GM12878 (cell line): Measurements from ENCODE around the gene TAX1BP1. TPM values are rescaled to one million over a fixed set of nuclear protein-coding genes. Genes with fewer than 3 reads are reported as not detected.

Source experiments
- ATAC-seq: fragments of 200-7000 bp; cut with Tn5 transposase; 3 replicates; pipeline ENCODE4 v1.9.1; 2020; ENCODE audit warnings: mild to moderate bottlenecking, moderate library complexity
- BruUV-seq: library from RNA; stranded (reverse); fragments of 400-500 nt; replicated peaks from 2 replicates; lab custom pipeline; 2021; lab: Mats Ljungman, UMichigan
- CTCF ChIA-PET: fragments of 300-600 bp; sonication (Branson Sonifier 250); formaldehyde crosslinking; extraction: SDS; loops from one replicate; lab custom pipeline; 2021; ENCODE audit warnings: inconsistent platforms; lab: Yijun Ruan, JAX
- POLR2A ChIA-PET: fragments of 350-600 bp; formaldehyde crosslinking; extraction: SDS; loops from one replicate; lab custom pipeline; 2021; ENCODE audit warnings: inconsistent platforms; lab: Charles Lee
- RAD21 ChIA-PET: fragments of 300-600 bp; sonication (Branson Sonifier 250); formaldehyde crosslinking; loops from one replicate; lab custom pipeline; 2023; ENCODE audit warnings: antibody characterized with exemption; ENCODE audit not compliant: unreplicated experiment; lab: Charles Lee
- SMC1A ChIA-PET: fragments of 300-600 bp; sonication (Branson Sonifier 250); formaldehyde crosslinking; loops from one replicate; lab custom pipeline; 2023; ENCODE audit not compliant: unreplicated experiment, uncharacterized antibody; lab: Charles Lee
- DNase-seq: peaks from one replicate; pipeline ENCODE4 v3.0.0-alpha.2; 2011; ENCODE audit warnings: low read depth, low spot score
- FAIRE-seq: peaks from 3 replicates; lab custom pipeline; 2011; peaks lifted over from hg19 to GRCh38; lab: Jason Lieb, UNC
- H2AFZ ChIP-seq: 2 replicates; pipeline ENCODE4 v1.6.0; 2011; ENCODE audit warnings: low read depth, low read length, control low read depth; ENCODE audit not compliant: control insufficient read depth
- H3K27ac ChIP-seq: 2 replicates; pipeline ENCODE4 v1.5.1; 2011; ENCODE audit warnings: control low read depth; ENCODE audit not compliant: control insufficient read depth, insufficient read depth
- H3K27me3 ChIP-seq, 2 experiments: replicated peaks in 1 of 2; 2 replicates each; pipeline versions ENCODE4 v1.6.0 to v1.6.1; 2011; ENCODE audit warnings: low read length in 1 of 2; ENCODE audit not compliant: control insufficient read depth in 2 of 2, insufficient read depth in 2 of 2
- H3K36me3 ChIP-seq, 2 experiments: 2 replicates each; pipeline ENCODE4 v1.5.1; 2011; ENCODE audit warnings: low read length in 1 of 2; ENCODE audit not compliant: control insufficient read depth in 2 of 2, insufficient read depth in 2 of 2
- H3K4me1 ChIP-seq: 2 replicates; pipeline ENCODE4 v1.6.1; 2011; ENCODE audit warnings: mild to moderate bottlenecking, low read length, moderate library complexity, mixed read lengths; ENCODE audit not compliant: control insufficient read depth, insufficient read depth
- H3K4me2 ChIP-seq: 2 replicates; pipeline ENCODE4 v1.6.0; 2011; ENCODE audit warnings: control low read depth; ENCODE audit not compliant: control insufficient read depth, insufficient read depth
- H3K4me3 ChIP-seq: fragments of 200-600 bp; sonication (generic); 2 replicates; pipeline ENCODE4 v1.5.1; 2016
- H3K79me2 ChIP-seq: 2 replicates; pipeline ENCODE4 v1.6.0; 2011; ENCODE audit warnings: low read length; ENCODE audit not compliant: control insufficient read depth, insufficient read depth
- H3K9ac ChIP-seq: 2 replicates; pipeline ENCODE4 v1.8.0; 2011; ENCODE audit warnings: low read length, control low read depth, mixed read lengths; ENCODE audit not compliant: control insufficient read depth, insufficient read depth
- H3K9me3 ChIP-seq: replicated peaks from 3 replicates; pipeline ENCODE4 v1.5.1; 2011; ENCODE audit warnings: mild to moderate bottlenecking, low read length; ENCODE audit not compliant: control insufficient read depth, insufficient read depth
- H4K20me1 ChIP-seq: 2 replicates; pipeline ENCODE4 v1.6.0; 2011; ENCODE audit not compliant: control insufficient read depth, insufficient read depth
- BCL11A ChIP-seq: IDR thresholded peaks from 2 replicates; pipeline ENCODE4 v1.6.1; 2011; ENCODE audit warnings: low read depth, low read length
- CREM ChIP-seq: IDR thresholded peaks from 2 replicates; pipeline ENCODE4 v1.6.1; 2014; ENCODE audit warnings: antibody characterized with exemption, low read depth
- NFYB ChIP-seq: IDR thresholded peaks from 2 replicates; pipeline ENCODE4 v1.6.1; 2011; ENCODE audit warnings: low read depth, mild to moderate bottlenecking, low read length, improper control_type of control experiment, moderate library complexity; ENCODE audit not compliant: insufficient read depth
- ZBTB4 ChIP-seq: fragments of 450-650 bp; formaldehyde crosslinking; IDR thresholded peaks from 2 replicates; pipeline ENCODE4 v1.4.0; 2022; ENCODE audit warnings: mild to moderate bottlenecking, moderate library complexity
- WGBS: methylation state at CpG from one replicate; pipeline ENCODE4 v1.1.6; 2016; ENCODE audit warnings: low lambda C conversion rate; ENCODE audit not compliant: insufficient replicate concordance, insufficient coverage; ENCODE audit errors: missing lambda C conversion rate; 5-methylcytosine and 5-hydroxymethylcytosine counted together
- in situ Hi-C: fragments of 300-500 bp; cut with MboI; formaldehyde crosslinking; loops from 9 replicates; pipeline ENCODE4 v1.14.3; 2018; ENCODE audit warnings: mixed read lengths
- intact Hi-C: fragments of 100-400 bp; cut with micrococcal nuclease; formaldehyde crosslinking; loops from one replicate; pipeline ENCODE4 v1.14.2; 2022; ENCODE audit not compliant: unreplicated experiment
- polyA plus RNA-seq, 11 experiments: library from polyadenylated mRNA; depleted of rRNA in 4 of 11; unstranded in 6 of 11; stranded (reverse) in 5 of 11; fragments of >200 nt; fragmentation: Nextera tagmentation in 4 of 11; fragmentation: Illumina TruSeq in 1 of 11; extraction: Ambion mirVana in 4 of 11; extraction: Trizol in 1 of 11; gene quantifications; 1 replicate in 1 of 11; 2 replicates in 10 of 11; pipeline versions ENCODE4 v1.2.1 to v1.2.3, GENCODE V29; 2011 to 2016; ENCODE audit warnings: inconsistent platforms in 2 of 11, missing spikeins in 2 of 11, low read depth in 1 of 11
- total RNA-seq, 4 experiments: library from RNA; depleted of rRNA in 3 of 4; stranded (reverse); fragments of >200 nt in 3 of 4; fragmentation: Illumina TruSeq in 1 of 4; extraction: Trizol in 1 of 4; gene quantifications; 2 replicates each; pipeline versions ENCODE4 v1.2.1 to v1.2.3, GENCODE V29; 2013 to 2021
- TF ChIP-seq, protein P1 (sequence below): fragments of 450-650 bp; formaldehyde crosslinking; IDR thresholded peaks from 2 replicates; pipeline ENCODE4 v1.5.0; 2022; ENCODE audit warnings: mild to moderate bottlenecking, missing genetic modification characterization

The TAX1BP1 gene
- total and polyA plus RNA-seq, 10 of the 15 experiments (the other 5 are each of a cell fraction or from before 2014, with no cell fraction given) = 30.8 to 105 (median 52.0) TPM

DNA sequence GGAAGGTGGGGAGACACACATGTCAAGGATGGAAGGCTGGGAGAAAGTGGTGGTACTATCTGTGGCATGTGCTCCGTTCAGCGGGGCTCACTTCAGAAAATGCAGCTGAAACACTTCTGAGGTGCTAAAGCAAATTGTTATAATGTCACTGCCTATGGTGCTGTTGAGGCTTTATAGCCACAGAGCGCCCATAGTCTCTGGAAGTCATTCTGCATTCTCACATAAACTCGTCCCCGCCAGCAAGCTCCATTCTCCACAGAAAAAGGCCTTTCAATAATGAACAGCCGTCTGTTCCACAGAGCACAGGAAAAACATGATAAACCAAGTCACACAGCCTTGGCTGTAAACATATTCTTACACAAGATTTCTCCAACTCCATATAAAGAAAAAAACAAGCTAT, 131.9 kb downstream of the TAX1BP1 start (continued):
- TF ChIP-seq, protein P1, sequence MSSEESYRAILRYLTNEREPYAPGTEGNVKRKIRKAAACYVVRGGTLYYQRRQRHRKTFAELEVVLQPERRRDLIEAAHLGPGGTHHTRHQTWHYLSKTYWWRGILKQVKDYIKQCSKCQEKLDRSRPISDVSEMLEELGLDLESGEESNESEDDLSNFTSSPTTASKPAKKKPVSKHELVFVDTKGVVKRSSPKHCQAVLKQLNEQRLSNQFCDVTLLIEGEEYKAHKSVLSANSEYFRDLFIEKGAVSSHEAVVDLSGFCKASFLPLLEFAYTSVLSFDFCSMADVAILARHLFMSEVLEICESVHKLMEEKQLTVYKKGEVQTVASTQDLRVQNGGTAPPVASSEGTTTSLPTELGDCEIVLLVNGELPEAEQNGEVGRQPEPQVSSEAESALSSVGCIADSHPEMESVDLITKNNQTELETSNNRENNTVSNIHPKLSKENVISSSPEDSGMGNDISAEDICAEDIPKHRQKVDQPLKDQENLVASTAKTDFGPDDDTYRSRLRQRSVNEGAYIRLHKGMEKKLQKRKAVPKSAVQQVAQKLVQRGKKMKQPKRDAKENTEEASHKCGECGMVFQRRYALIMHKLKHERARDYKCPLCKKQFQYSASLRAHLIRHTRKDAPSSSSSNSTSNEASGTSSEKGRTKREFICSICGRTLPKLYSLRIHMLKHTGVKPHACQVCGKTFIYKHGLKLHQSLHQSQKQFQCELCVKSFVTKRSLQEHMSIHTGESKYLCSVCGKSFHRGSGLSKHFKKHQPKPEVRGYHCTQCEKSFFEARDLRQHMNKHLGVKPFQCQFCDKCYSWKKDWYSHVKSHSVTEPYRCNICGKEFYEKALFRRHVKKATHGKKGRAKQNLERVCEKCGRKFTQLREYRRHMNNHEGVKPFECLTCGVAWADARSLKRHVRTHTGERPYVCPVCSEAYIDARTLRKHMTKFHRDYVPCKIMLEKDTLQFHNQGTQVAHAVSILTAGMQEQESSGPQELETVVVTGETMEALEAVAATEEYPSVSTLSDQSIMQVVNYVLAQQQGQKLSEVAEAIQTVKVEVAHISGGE (CRISPR knock-in tag) = no peak
- no peak for TF ChIP-seq CREM
- TF ChIP-seq, all 136 proteins: peak for 0

DNA sequence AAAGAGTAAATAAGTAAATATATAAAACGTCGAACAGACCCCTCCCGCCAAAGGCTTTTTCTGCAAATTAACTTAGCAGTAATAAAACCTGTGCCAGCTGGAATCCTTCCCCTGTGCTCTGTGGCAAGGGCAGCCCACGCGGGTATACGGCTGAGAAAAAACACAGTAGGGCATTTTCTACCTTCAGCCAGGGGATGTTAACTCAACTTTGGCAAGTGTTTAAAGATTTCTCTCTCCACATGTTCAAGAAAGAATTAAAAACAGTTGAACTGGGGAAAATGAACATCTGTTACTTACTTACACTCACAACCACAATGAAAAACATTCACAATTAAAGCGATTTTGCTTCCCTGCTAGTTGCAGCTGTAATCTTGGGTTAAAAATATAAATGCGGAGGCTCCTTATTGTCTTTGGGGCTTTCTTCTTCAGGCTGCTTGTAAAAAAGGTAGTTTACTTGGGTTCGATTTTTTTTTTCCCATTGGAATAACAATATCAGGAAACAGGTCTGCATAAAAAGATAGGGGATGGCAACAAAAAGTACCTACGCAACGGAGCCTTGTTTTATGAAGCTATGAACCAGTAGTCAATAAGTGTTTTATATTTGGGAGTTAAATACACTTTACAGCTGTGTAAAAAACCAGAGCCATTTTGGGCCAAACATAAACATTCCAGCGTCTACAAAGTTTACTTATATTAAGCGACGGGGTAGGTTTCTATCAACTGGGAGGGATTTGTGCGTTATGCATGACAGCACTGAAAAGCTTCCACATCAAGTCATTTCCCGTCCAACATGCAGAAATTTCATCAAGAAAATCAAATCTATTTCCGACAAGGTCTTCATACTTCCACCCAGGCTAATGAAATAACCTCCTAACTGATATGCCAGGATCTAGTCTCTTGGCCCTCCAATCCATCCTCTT, 132.7 kb downstream of the TAX1BP1 start:
- ChIA-PET CTCF (interaction anchor here (1.1 kb wide), 1 partner anchor 24 kb away, joined by 3 read pairs; no protein-coding TSS in a partner anchor), POLR2A (no interaction called here), RAD21 (no interaction called here), SMC1A (interaction anchor here (0.8 to 1.2 kb wide), 2 partner anchors 21 to 48 kb away, joined by 3 read pairs; no protein-coding TSS in a partner anchor)
- Histone ChIP-seq H3K4me3 (no peak overlapping the region), H3K4me2 (no peak overlapping the region), H3K4me1 (no peaks in the 10 kb centered on the region), H3K9ac (no peak overlapping the region), H3K27ac (no peak overlapping the region), H3K79me2 (no peaks in the 10 kb centered on the region), H3K36me3 (no peaks in the 10 kb centered on the region), H3K27me3 (no peaks in the 10 kb centered on the region; a peak in 1 of 4 replicates), H3K9me3 (no peaks in the 10 kb centered on the region), H2AFZ (no peak overlapping the region), H4K20me1 (no peaks in the 10 kb centered on the region)
- BruUV-seq = no TSS peak
- FAIRE-seq (no peak), DNase-seq (no peak), ATAC-seq (no peak)
- TF ChIP-seq BCL11A = no peak
- no peak for TF ChIP-seq NFYB
- no peak for TF ChIP-seq ZBTB4 (CRISPR knock-in tag)
- intact Hi-C loops = no loop called here
- WGBS = 69% methylated on average over 17 of the region's 17 CpGs
- in situ Hi-C loops = no loop called here
